ENCODE data around the gene MSANTD1.

Gene MSANTD1

GRCh38 chr4:3248811-3249661 lies at the start of gene MSANTD1:
Gene MSANTD1, plus strand, starts transcription at chr4:3249159. Its CDS starts 64 bp downstream, at chr4:3249223.
- DNase-seq (no peak), ATAC-seq (no peak)

- ATAC-seq (no peak), DNase-seq (no peak)
These were observed 49.1 kb upstream of the MSANTD1 start for GRCh38 chr4:3199653-3200422.

- ATAC-seq: no peak
- no peak for DNase-seq
These were observed 48.4 kb upstream of the MSANTD1 start for GRCh38 chr4:3200423-3201090.

- peak; percentile 67 for DNase-seq
- peak; percentile 87 for ATAC-seq
These were observed 46.9 kb upstream of the MSANTD1 start for GRCh38 chr4:3201718-3202702.

- peak; percentile 39 for DNase-seq
These were observed 45.8 kb upstream of the MSANTD1 start for GRCh38 chr4:3202836-3203820.

GRCh38 chr4:3203971-3204431 lies 45.0 kb upstream of the MSANTD1 start:
- ATAC-seq: no peak

More at GRCh38 chr4:3202836-3203820, 45.8 kb upstream of the MSANTD1 start:
- ATAC-seq: peak; percentile 28

GRCh38 chr4:3205995-3206394 lies 43.0 kb upstream of the MSANTD1 start:
- ATAC-seq (no peak), DNase-seq (no peak)

More at GRCh38 chr4:3203971-3204431, 45.0 kb upstream of the MSANTD1 start:
- no peak for DNase-seq

- no peak for ATAC-seq
- no peak for DNase-seq
These were observed 42.4 kb upstream of the MSANTD1 start for GRCh38 chr4:3206439-3207100.

- ATAC-seq: no peak
- no peak for DNase-seq
These were observed 41.4 kb upstream of the MSANTD1 start for GRCh38 chr4:3207531-3208037.

GRCh38 chr4:3208826-3209225 lies 40.1 kb upstream of the MSANTD1 start:
- ATAC-seq: no peak
- DNase-seq: no peak

- DNase-seq (no peak), ATAC-seq (no peak)
These were observed 39.2 kb upstream of the MSANTD1 start for GRCh38 chr4:3209551-3210325.

GRCh38 chr4:3210467-3210866 lies 38.5 kb upstream of the MSANTD1 start:
- DNase-seq (no peak), ATAC-seq (no peak)

- DNase-seq: no peak
- no peak for ATAC-seq
These were observed 37.1 kb upstream of the MSANTD1 start for GRCh38 chr4:3211866-3212265.

- DNase-seq: no peak
- no peak for ATAC-seq
These were observed 36.4 kb upstream of the MSANTD1 start for GRCh38 chr4:3212391-3213105.

- no peak for ATAC-seq
- DNase-seq: no peak
These were observed 35.9 kb upstream of the MSANTD1 start for GRCh38 chr4:3213106-3213425.

GRCh38 chr4:3213661-3214250 lies 35.2 kb upstream of the MSANTD1 start:
- DNase-seq (no peak), ATAC-seq (no peak)

GRCh38 chr4:3215256-3215655 lies 33.7 kb upstream of the MSANTD1 start:
- DNase-seq: no peak
- no peak for ATAC-seq

- ATAC-seq (no peak), DNase-seq (no peak)
These were observed 33.2 kb upstream of the MSANTD1 start for GRCh38 chr4:3215733-3216132.
